HG02610 (cell line): Measurements from ENCODE around the gene GMDS.
"Not testable (repeated sequence)": the region's sequence is repeated elsewhere in the genome, so short reads cannot be mapped to it uniquely, and the experiment has no call there.

Source experiments
- ATAC-seq: cut with Tn5 transposase; IDR thresholded peaks from one replicate; pipeline ENCODE4 v1.9.1; 2021; ENCODE audit warnings: mild to moderate bottlenecking, moderate library complexity; ENCODE audit not compliant: unreplicated experiment

The GMDS gene

DNA sequence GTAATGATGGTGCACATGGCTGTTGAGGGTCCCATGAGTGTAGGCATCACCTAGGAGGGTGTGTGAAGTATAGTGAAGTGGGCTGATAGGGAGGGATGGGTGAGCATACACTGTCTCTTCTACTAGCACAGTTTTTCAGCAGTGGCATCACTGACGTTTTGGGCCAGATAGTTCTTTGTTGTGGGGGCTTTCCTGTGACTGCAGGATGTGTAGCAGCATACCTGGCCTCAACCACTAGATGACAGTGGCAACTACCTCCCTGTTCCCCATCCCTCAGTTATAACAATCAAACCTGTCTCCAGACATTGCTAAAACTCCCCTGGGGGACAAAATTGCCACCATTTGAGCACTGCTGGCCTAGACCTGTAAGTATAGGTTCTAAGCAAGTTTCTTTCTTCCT, 396.7 kb downstream of the GMDS start:
- ATAC-seq: no peak

DNA sequence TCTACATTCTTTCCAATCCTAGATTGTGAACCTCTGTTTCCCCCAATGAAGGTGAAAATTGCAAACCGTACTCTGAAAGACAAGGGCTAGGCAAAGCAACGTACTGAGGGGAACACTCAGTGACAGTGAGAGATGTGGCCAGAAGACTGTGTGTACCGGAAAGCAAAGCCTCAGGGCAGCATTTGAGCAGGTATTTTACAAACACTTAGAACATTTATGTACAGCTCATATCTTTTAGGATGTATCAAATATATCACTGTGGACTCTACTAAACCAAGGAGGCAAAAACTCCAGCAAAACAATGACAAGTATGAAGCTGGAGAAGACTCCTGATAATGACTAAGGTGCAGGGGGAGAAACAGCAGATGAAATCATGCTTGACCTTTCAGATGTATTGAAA, 398.8 kb downstream of the GMDS start:
- no peak for ATAC-seq

DNA sequence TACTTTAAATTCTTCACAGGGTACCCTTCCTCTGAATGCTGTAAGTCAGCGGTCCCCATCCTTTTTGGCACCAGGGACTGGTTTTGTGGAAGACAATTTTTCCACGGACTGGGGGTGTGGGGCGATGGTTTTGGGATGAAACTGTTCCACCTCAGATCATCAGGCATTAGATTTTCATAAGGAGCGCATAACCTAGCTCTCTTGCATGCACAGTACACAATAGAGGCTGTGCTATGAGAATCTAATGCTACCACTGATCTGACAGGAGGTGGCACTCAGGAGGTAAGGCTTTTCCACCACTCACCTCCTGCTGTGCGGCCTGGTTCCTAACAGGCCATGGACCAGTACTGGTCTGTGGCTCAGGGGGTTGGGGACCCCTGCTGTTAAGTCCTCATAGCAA, 399.9 kb downstream of the GMDS start:
- not testable (repeated sequence) for ATAC-seq

DNA sequence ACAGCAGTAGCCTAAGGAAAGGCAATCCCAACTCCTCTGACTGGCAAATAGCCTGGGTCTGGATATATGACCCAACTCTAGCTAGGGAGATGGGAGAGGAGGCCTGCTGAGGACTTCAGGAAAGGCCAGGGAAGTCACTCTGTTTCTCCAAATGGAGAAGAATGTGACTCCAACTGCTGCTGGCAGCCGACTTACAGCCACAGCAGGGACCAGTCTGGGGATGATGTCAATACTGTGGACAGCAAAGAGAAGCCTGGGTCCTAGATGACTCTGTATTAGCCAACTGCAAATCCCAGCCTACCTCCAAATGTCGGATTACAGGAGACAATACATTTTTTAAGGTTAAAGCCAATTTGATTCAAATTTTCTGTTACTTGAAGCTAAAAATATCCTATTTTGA, 403.1 kb downstream of the GMDS start:
- no peak for ATAC-seq

DNA sequence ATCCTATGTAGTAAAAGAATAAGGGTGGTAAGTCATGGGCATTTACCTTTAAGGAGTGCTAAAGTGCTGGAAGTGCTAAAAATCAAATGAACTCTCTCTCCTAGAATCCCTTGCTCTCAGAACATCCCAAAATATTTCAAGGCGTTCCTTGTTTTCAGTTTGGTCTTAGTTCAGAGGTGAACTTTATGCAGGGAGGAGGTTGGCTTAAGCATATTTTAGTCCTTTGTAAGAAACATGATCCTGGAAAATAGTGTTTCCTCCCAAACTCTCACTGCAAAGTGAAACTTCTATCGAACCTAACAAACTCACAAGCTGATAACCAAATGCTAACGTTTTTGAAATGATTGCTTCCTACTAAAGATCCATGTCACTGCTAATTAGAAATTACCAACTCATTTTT, 404.3 kb downstream of the GMDS start:
- ATAC-seq: no peak

DNA sequence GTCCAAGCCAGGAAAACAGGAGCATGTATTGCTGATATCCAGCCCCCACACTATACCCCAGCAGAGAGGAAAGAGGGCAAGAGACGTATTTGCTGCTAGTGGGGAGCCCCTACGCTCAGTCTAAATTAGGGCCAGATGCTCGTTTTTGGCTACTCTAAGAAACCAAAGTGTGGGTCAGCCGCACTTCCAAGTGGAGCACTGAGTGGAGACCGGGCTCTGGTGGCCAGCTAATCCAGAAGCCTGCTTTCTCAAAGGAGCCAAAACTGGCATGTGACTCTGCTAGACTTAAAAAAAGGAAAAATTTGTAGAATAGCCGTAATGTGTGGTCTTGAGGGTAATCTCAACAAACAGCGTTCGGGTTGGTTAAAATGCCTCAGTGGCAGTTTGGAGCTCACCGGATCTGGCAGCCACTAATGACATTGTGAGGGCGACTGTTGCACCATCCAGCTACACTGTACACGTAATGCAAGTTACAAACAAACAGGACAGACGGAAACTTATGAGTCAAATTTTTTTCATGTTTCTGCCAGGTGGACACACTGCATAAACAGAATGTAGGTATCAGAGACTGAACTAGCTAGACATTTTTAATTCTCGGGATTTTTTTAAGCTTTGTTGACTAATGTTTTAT, 404.8 kb downstream of the GMDS start:
- ATAC-seq: no peak

DNA sequence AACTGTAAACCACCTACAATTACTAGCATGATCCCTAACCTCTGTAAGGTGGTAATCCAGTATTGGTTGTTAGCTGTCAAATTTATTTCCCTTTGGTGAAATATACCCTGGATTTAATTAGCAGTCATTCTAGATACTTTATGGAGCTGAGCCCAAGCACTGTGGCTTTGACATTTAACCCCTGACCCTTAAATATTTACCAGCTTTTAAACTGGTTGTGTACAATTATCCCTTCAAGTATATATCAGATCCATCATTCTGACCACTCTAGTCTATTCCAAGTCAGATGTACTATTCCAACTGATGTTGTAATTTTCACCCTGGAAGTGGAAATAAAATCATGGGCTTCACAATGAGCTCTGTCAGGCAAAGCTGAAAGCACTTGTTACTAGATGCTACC, 406.0 kb downstream of the GMDS start:
- ATAC-seq: no peak

DNA sequence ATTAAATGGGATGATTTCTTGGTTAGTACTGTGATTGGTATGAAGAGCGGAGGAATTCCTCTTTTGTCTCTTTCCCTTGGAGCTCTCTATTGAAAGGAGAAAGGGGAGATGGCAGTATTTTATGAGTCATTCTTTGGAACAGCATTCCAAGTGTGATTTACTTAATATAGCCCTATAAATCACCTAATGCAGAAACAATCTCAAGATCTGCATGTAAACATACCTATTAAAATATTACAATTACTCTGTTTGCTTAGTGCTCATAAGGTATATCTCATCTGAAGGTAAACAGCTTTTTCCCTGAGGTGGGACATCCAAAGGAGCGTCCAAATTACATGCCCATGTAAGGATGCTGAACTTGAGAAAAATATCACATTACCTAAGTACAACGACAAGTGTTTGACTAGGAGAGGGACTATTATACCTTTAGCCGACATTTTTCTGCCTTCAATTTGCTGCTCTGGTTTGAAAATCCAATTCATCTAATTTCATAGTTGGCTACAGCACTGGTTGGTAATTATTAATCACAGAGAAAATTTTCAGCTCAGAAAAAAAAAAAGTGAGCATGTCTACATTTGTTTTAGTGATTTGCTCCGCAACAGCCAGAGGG, 406.7 kb downstream of the GMDS start:
- no peak for ATAC-seq

DNA sequence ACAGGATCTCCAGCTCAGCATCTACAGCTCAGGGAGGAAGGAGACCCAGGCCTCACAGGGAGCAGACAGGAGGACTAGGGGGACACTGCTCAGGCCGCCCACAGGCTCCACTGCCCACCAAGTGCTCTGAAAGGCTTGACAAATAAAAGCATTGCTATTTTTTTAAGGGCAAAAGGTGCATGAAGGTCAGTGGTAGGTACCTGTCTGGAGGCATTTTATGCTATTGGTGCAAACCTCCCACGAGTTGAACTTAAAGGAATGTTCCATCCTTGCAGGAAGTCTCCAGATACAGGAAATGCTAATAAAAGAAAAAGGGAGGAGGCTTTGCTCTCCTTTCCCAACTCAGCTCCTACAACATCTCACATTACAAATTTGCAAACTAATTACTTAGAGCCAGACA, 407.6 kb downstream of the GMDS start:
- no peak for ATAC-seq

DNA sequence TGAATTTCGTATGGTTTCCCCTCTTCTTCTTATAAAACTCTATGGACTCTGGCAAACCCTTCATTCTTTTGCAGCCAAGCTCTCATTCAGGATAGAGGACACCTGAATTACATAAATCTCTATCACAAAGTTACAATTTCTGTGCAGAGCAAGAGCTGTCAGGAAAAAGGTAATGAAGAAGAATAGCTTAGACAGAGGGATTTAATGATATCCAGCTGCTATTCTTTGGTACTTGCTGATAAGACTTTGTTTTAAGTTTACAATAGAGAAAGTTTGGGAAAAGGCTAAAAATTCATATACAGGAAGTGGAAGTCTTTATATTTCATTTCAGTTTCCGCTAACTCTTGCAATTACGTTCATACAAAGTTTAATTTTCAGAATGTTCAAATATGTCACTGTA, 408.7 kb downstream of the GMDS start:
- no peak for ATAC-seq

DNA sequence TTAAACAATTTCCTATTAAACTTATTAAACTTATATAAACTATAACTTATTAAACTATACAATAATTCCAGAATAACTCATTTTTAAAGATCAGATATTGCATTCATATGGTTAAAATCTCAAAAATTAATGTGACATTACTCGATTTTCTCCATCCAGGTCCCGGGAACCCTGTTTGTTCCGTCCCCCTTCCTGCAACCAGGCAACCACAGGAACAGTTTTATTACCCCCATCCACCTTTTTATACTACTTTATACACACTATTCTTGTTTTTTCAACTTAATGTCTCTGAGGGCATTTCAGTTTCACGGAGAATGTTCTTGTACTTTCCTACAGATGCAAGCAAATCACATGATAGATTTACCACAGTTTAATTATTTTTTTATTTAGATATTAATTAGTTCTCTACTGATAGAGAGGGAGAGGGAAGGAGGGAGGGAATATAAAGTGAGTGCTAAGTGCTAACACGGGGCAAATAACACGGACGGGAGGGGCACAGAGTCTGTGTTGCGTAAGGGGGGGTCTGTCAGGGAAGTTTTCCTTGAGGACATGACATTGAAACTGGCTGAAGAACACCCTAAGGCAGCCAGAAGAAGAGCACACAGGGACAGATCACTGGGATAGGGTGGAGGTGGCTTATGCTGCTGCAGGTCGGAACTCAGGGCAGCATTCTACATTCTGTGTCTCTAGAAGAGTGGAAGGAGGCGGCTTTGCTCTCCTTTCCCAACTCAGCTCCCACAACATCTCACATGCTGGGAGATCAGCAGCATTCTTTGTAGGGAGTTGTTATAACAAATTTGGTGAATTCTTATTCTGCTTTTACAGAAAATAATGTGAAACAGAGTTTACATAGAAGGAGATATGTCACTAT, 410.5 kb downstream of the GMDS start:
- no peak for ATAC-seq

DNA sequence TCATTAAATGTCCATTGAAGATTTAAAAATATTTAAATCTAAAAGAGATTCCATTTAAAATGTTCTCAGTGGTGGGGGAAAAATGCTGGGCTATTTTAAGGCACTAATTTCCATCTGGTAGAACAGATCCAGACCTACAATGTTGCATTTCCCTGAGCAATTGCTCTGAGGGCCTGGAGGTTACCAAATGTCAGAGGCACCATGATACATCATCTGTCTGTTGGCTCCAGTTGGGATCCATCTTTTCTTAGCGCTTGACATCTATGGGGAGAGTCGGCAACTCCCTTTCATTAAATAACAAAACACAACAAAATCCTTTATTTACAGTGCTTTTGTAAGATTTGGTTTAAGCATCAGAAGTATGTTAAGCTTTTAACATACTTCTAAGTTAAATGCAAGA, 411.2 kb downstream of the GMDS start:
- ATAC-seq: no peak

DNA sequence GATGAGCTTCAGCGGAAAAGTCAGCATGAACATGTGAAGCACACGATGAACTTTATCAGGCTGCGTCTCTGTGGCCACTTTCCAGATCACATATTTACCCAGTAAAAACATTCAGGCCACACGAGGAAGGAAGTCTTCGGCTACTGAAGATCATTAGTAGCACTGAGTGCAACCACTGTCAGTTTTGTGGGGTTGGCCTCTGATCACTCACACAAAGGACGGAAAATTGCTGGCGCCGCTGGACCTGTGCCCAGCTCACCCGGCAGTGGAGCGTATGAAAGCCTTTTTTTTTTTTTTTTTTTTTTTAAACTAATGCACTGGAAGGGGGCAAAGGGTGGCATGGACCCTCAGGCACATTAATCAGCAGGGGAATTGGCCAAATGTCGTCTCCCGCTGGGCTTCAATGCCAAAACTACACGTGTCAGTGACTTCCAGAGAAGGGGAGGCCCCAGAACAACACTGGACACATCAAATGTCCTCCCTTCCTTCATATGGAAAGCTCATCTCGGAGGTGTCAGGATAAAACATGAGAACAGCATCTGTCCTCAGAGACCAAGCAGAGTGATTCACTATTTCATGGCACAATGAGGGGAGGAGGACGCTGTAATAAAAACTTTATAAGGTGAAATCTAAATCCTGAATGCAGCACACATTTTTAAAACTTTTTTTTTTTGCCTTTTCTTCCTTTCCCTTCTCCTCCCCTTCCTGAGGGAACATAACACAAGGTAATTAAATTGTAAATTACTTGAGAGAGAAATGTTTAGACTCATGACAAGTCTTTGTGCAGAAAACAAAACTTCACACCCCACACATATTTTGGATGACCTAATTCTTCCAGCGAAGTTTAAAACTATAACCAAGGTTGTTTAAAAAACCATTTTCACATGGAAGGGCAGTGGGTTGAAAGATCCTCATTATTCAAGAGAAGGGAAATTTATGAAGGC, 412.3 kb downstream of the GMDS start:
- ATAC-seq: no peak

DNA sequence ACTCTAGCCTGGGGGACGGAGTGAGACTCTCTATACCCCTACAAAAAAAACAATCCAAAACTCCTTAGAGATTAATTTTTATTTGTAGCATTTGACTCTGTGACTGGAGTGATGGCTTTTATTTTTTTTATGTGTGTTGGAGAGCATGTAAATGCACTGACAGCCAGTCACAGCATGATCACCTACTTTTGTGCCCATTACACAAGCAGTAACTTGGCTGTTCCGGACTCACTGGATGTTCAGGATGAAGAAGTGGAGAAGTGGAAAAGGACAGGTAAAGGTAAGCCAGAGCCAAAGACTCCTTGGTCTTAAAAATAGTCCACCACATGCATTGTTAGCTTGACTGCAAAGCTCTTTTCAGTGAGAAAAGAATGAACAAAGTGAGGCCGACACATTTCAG, 413.0 kb downstream of the GMDS start:
- ATAC-seq: no peak

DNA sequence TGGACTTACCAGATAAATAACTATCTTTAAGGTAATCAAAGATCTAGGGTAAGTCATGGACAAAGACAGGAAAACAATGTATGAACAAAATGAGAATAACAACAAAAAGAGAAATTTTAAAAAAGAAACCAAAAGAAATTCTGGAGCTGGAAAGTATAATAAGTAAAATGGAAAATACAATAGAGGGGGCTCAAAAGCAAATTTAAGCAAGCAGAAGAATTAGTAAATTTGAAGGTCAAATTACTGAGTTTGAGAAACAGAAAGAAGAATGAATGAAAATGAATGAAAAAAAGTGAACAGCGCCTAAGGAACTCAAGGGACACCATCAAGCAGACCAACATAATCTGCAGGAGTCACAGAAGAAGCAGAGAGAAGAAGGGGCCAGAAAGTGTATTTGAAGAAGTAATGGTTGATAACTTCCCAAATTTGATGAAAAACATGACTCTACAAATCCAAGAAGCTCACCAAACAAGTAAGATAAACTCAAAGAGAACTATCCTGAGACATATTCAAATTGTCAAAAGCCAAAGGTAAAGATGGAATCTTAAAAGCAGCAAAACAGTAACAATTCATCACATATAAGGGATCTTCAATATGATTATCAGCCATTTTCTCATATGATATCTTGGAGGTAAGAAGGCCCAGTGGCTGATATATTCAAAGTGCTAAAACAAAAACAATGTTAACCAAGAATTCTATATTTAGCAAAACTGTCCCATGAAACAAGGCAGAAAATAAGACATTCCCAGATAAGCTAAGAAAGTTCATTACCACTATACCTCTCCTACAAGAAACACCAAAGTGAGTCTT, 417.2 kb downstream of the GMDS start:
- no peak for ATAC-seq

DNA sequence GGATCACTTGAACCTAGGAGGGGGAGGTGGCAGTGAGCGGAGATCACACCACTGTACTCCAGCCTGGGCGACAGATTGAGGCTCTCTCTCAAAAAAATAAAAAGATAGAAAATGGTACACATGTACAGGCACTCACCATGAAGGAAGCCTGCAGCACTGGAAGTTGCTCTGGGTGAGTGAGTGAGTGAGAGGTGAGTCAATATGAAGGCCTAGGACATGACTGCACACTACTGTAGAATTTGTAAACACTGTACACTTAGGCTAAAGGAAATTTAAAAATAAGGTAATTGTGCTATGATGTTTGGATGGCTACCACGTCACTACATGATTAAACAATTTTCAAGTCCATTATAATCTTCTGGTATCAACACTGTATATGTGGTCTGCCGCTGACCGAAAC, 419.5 kb downstream of the GMDS start:
- ATAC-seq: no peak

DNA sequence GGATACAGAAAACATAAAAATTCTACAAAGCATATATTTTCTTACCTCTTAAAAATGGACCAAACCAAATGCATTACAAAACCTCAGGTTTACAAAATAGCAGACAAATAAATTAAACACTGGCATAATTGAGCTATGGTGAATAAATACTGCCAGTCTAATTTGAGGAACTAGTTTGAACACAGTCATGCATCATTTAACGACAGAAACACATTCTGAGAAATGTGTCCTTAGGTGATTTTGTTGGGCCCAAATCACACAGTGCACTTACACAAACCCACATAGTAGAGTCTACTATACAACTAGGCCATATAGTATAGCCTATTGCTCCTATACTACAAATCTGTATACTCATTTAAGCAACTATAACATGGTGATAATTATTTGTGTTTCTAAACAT, 420.1 kb downstream of the GMDS start:
- ATAC-seq: no peak

DNA sequence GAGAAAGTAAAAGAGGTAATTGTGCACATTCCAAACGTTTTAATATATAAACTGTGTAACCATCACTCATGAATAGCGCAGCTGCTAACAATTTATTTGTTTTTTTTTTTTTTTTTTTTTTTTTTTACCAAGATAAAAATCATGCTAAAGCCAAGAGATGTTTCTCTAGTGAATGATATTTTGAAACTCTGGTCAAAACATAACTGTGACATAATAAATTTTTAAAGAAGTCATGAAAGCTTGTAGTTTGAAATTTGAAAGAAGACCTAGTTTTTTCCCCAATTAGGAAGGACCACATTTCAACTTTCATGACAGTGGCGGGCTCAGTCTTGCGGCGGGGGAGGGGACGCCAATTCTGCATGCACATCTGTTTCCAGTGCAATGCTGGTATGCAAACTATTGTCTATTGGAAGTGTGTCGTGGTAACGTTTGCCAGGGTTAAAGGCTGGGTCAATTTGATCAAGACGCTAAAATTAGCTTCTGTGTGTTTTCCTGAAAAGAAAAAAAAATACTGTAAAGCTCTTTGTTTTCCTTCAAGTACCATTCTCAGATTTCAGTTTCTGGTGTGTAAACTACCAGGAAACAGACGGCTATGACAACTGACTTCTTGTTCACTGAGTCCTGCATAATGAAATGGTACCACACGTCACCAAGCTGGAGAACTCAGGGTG, 423.8 kb downstream of the GMDS start:
- ATAC-seq: no peak

DNA sequence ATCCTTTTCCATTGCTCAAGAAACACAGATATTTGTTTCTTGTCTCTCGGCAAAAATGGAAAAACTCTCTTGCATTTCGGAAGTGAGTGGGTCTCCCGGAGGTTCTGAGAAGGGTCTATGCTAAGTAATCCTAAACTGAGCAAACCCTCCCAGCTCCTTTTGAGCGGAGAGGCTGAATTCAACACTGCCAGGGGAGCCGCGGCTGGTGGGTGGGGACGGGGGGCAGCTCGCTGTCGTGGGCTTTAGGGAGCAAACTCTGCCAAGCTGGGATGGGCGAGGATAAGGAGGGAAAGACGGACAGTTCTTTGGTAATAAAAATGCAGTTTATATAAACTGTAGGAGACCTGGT, 424.3 kb downstream of the GMDS start:
- ATAC-seq: no peak

DNA sequence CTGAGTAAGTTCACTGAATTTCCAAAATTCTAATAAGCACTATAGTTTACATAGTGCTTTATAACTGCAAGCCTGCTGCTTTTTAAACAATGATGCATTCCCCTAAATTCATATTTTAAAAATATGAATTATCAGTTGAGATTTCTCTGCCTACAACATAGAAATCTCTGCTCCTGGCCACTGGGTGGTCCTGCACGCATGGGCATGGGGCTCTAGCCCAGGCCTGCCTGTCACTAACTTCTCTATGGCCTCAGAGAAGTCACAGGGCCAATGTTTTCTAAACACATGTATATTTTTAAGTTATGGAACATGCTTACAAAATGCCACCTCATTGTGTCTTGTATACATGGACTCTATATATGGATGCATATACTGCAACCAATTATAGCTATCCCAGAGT, 424.7 kb downstream of the GMDS start:
- ATAC-seq: no peak
